ENCODE data around the gene LPP. TPM values are rescaled to one million over a fixed set of nuclear protein-coding genes. Genes with fewer than 3 reads are reported as not detected.

Gene LPP
- total and polyA plus RNA-seq, 2 of the 13 experiments (the other 11 are each of a cell fraction or from before 2014, with no cell fraction given): 19.2 to 29.9 TPM

- TF ChIP-seq PAXIP1 (CRISPR knock-in tag; conservative IDR thresholded peaks at IDR 0.05) (peak; percentile 86), ISL2 (CRISPR knock-in tag; IDR thresholded peaks at IDR 0.05) (peak; percentile 95), TFAP4 (IDR thresholded peaks at IDR 0.05; ENCODE audit: borderline replicate concordance, low read depth) (peak; percentile 84; the same call in 1 of the 2 replicates), NCOR1 (IDR thresholded peaks at IDR 0.05; ENCODE audit: borderline replicate concordance, low read length) (0 out of 2 replicates have a peak, but pooled peaks have one; percentile 32), ATRX (CRISPR knock-in tag; IDR thresholded peaks at IDR 0.05; ENCODE audit: borderline replicate concordance) (no peak), CREM (IDR thresholded peaks at IDR 0.05) (peak; percentile 87), CREM (CRISPR knock-in tag; IDR thresholded peaks at IDR 0.05) (no peak), ZBTB3 (CRISPR knock-in tag; IDR thresholded peaks at IDR 0.05; ENCODE audit: borderline replicate concordance, low read depth) (peak; percentile 69; the same call in 1 of the 2 replicates), TARDBP (CRISPR knock-in tag; IDR thresholded peaks at IDR 0.05) (peak; percentile 79), NONO (IDR thresholded peaks at IDR 0.05) (no peak), NONO (CRISPR knock-in tag; conservative IDR thresholded peaks at IDR 0.05) (peak; percentile 77), ZNF136 (CRISPR knock-in tag; IDR thresholded peaks at IDR 0.05; ENCODE audit: low read depth) (0 out of 2 replicates have a peak, but pooled peaks have one; percentile 28), TRIM22 (IDR thresholded peaks at IDR 0.05) (no peak), RXRB (CRISPR knock-in tag; IDR thresholded peaks at IDR 0.05; ENCODE audit: borderline replicate concordance) (peak; percentile 66; the same call in 1 of the 2 replicates), ZNF431 (CRISPR knock-in tag; IDR thresholded peaks at IDR 0.05; ENCODE audit: borderline replicate concordance, low read depth) (no peak), MED1 (CRISPR knock-in tag; IDR thresholded peaks at IDR 0.05) (peak; percentile 82)
- TF ChIP-seq, protein P1, sequence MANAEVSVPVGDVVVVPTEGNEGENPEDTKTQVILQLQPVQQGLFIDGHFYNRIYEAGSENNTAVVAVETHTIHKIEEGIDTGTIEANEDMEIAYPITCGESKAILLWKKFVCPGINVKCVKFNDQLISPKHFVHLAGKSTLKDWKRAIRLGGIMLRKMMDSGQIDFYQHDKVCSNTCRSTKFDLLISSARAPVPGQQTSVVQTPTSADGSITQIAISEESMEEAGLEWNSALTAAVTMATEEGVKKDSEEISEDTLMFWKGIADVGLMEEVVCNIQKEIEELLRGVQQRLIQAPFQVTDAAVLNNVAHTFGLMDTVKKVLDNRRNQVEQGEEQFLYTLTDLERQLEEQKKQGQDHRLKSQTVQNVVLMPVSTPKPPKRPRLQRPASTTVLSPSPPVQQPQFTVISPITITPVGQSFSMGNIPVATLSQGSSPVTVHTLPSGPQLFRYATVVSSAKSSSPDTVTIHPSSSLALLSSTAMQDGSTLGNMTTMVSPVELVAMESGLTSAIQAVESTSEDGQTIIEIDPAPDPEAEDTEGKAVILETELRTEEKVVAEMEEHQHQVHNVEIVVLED (CRISPR knock-in tag; IDR thresholded peaks at IDR 0.05; ENCODE audit: borderline replicate concordance): 0 out of 2 replicates have a peak, but pooled peaks have one; percentile 24
- TF ChIP-seq, protein P2, sequence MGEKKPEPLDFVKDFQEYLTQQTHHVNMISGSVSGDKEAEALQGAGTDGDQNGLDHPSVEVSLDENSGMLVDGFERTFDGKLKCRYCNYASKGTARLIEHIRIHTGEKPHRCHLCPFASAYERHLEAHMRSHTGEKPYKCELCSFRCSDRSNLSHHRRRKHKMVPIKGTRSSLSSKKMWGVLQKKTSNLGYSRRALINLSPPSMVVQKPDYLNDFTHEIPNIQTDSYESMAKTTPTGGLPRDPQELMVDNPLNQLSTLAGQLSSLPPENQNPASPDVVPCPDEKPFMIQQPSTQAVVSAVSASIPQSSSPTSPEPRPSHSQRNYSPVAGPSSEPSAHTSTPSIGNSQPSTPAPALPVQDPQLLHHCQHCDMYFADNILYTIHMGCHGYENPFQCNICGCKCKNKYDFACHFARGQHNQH (CRISPR knock-in tag; IDR thresholded peaks at IDR 0.05): peak; percentile 35; the same call in 1 of the 2 replicates
Measured at GRCh38 chr3:188123170-188123905, 30.6 kb upstream of the LPP start (continued).
